ENCODE measurements around the gene KCND3.

KCND3 gene

GRCh38 chr1:111837393-111837792 lies 152.1 kb downstream of the KCND3 start:
- DNase-seq: no peak

GRCh38 chr1:111836111-111836510 lies 153.4 kb downstream of the KCND3 start:
- DNase-seq: no peak

GRCh38 chr1:111835514-111835913 lies 154.0 kb downstream of the KCND3 start:
- DNase-seq: no peak

GRCh38 chr1:111834956-111835355 lies 154.5 kb downstream of the KCND3 start:
- no peak for DNase-seq

GRCh38 chr1:111833334-111833733 lies 156.1 kb downstream of the KCND3 start:
- no peak for DNase-seq

- no peak for DNase-seq
Measured at GRCh38 chr1:111832521-111833155, 156.8 kb downstream of the KCND3 start.

- no peak for DNase-seq
Measured at GRCh38 chr1:111831153-111831552, 158.3 kb downstream of the KCND3 start.

- no peak for DNase-seq
Measured at GRCh38 chr1:111827946-111828345, 161.5 kb downstream of the KCND3 start.

GRCh38 chr1:111826278-111826677 lies 163.2 kb downstream of the KCND3 start:
- DNase-seq: no peak

GRCh38 chr1:111825217-111825616 lies 164.3 kb downstream of the KCND3 start:
- no peak for DNase-seq

- DNase-seq: no peak
Measured at GRCh38 chr1:111822138-111822537, 167.3 kb downstream of the KCND3 start.

GRCh38 chr1:111821121-111821745 lies 168.2 kb downstream of the KCND3 start:
- DNase-seq: no peak

GRCh38 chr1:111819566-111820263 lies 169.8 kb downstream of the KCND3 start:
- DNase-seq: no peak

- DNase-seq: no peak
Measured at GRCh38 chr1:111818546-111818945, 170.9 kb downstream of the KCND3 start.

- DNase-seq: no peak
Measured at GRCh38 chr1:111818081-111818480, 171.4 kb downstream of the KCND3 start.

- DNase-seq: no peak
Measured at GRCh38 chr1:111814642-111815041, 174.8 kb downstream of the KCND3 start.

GRCh38 chr1:111814305-111814628 lies 175.2 kb downstream of the KCND3 start:
- no peak for DNase-seq

GRCh38 chr1:111813440-111814304 lies 175.8 kb downstream of the KCND3 start:
- DNase-seq: no peak

- DNase-seq: no peak
Measured at GRCh38 chr1:111812306-111812705, 177.2 kb downstream of the KCND3 start.

- no peak for DNase-seq
Measured at GRCh38 chr1:111811891-111812290, 177.6 kb downstream of the KCND3 start.

- no peak for DNase-seq
Measured at GRCh38 chr1:111805251-111805650, 184.2 kb downstream of the KCND3 start.

GRCh38 chr1:111804776-111805175 lies 184.7 kb downstream of the KCND3 start:
- DNase-seq: no peak

- DNase-seq: no peak
Measured at GRCh38 chr1:111803951-111804350, 185.5 kb downstream of the KCND3 start.
